ENCODE results near the gene COQ9.

- no peak for TF ChIP-seq CTCF (IDR thresholded peaks at IDR 0.05)
- TF ChIP-seq POLR2A (IDR thresholded peaks at IDR 0.05): no peak
These were observed 21.8 kb downstream of the COQ9 start for GRCh38 chr16:57469046-57469445.
